NT2/D1 (cell line): ENCODE data around the gene GLOD4.

ENCODE experiments used
- YY1 ChIP-seq: IDR thresholded peaks from 2 replicates; pipeline ENCODE4 v1.6.1; 2011; ENCODE audit not compliant: insufficient read length, insufficient read depth
- ZNF274 ChIP-seq: IDR thresholded peaks from 2 replicates; pipeline ENCODE4 v1.6.1; 2011; ENCODE audit warnings: mild to moderate bottlenecking, low read depth, low read length

DNA sequence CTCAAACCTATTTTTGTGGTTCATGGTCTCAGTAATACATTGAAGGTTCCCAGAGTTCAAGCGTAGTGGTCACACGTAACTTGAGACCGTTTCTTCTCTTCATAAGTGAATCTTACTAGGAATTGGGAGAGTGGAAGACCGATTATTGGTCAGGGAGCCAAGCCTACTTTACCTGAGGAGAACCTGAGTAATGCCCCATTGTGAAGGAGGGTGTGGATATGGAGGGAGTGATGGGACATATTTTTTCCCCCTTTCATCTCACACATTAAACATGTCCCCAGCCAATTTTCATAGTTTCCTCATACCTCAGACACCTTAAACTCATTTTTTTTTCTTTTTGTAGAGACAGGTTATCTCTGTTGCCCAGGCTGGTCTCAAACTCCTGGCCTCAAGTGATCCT, 38.9 kb downstream of the GLOD4 start:
- TF ChIP-seq ZNF274 (no peak), YY1 (no peak)
